Measurements from ENCODE around the gene MAP3K7CL.

Gene MAP3K7CL

DNA sequence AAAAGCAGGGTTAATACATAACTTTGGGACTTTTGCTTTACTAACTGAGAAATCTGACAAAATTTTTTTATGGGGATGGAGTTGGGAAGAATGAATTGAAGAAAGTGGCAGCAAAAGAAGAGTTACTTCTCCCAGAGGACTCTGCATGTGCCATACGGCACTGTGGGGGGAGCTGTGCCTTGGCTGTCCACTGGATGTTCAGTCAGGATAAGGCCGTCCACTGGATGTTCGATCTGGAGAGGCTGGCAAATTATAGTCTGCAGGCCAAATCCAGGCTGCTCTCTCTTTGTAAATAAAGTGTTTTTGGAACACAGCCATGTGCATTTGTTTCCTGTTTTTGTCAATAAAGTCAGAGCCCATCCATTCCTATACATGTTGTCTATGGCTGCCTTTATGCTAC is 4.5 kb upstream of the MAP3K7CL start:
- ChIA-PET POLR2A (no interaction called here), CTCF (interaction anchor here (1.2 to 1.9 kb wide), 3 partner anchors 10 to 30 kb away, joined by 3 to 5 read pairs (median 3); no protein-coding TSS in a partner anchor)
- DNase-seq (ENCODE audit: extremely low spot score), result no peak
- TF ChIP-seq, protein P1, sequence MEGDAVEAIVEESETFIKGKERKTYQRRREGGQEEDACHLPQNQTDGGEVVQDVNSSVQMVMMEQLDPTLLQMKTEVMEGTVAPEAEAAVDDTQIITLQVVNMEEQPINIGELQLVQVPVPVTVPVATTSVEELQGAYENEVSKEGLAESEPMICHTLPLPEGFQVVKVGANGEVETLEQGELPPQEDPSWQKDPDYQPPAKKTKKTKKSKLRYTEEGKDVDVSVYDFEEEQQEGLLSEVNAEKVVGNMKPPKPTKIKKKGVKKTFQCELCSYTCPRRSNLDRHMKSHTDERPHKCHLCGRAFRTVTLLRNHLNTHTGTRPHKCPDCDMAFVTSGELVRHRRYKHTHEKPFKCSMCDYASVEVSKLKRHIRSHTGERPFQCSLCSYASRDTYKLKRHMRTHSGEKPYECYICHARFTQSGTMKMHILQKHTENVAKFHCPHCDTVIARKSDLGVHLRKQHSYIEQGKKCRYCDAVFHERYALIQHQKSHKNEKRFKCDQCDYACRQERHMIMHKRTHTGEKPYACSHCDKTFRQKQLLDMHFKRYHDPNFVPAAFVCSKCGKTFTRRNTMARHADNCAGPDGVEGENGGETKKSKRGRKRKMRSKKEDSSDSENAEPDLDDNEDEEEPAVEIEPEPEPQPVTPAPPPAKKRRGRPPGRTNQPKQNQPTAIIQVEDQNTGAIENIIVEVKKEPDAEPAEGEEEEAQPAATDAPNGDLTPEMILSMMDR (IDR thresholded peaks at IDR 0.05; ENCODE audit: control extremely low read depth, extremely low read depth, low read depth, missing control alignments), result no peak

DNA sequence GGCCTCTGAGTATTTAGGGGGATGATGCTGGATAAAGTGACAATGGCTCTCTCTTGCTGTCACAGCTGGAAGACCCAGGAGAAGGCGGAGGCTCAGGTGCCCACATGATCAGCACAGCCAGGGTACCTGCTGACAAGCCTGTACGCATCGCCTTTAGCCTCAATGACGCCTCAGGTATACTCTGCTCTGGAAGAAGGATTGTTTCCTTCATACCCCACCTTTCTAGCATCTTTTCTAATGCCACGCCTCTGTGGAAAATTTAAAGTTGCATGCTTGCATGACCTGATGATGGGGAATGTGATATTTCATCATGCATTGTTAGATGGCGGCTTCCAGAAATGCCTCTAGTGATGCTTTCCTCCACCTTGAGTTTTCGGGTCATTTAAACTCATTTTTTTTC is 2.8 kb downstream of the MAP3K7CL start:
- POLR2A ChIA-PET, result no interaction called here
- TF ChIP-seq, protein P1 (IDR thresholded peaks at IDR 0.05; ENCODE audit: control extremely low read depth, extremely low read depth, low read depth, missing control alignments), result no peak
- DNase-seq (ENCODE audit: extremely low spot score), result no peak
- CTCF ChIA-PET, result no interaction called here

DNA sequence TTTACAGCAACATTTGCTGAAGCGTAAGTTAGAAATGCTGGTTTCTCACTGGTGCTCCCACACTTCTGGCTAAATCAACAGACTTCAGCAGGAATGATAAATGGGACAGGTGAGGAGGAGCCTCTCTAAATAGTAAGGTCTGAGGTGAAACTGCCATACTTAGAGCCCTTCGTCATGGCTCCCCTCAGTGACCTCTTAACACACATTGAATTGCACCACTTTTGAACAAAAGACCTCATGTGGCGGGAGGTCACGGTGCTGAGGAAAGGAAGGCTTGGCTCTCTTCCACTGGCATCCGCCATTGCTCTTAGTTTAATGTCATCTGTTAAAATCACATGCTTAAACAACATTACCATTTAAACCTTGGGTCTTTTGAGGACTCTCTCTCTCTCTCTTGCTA is 3.4 kb downstream of the MAP3K7CL start:
- ChIA-PET POLR2A (interaction anchor here (0.5 kb wide), 1 partner anchor 11 kb away, joined by 6 read pairs; no protein-coding TSS in a partner anchor), CTCF (no interaction called here)

DNA sequence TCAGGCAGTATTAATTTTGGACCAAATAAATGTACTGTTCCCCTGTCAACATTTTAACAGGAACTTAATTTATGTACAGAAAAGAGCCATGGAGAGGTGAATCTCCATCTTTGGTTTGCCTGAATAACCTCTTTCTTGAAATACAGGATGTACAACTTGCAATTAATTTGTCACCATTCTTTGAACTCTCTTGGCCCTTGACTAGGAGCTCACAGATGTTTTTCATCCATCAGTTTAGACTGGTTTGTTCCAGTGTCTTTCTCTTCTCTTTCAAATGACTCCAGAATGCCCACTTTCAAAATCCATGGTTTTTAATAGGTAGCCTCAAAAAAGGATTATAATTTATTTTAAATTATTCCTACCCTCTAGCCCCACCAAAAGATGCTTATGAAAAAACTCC is 5.0 kb downstream of the MAP3K7CL start:
- POLR2A ChIA-PET, result no interaction called here
- DNase-seq (ENCODE audit: extremely low spot score), result no peak

More for the DNA sequence above, 3.4 kb downstream of the MAP3K7CL start:
- TF ChIP-seq, protein P1 (IDR thresholded peaks at IDR 0.05; ENCODE audit: control extremely low read depth, extremely low read depth, low read depth, missing control alignments), result no peak
- DNase-seq (ENCODE audit: extremely low spot score), result no peak

DNA sequence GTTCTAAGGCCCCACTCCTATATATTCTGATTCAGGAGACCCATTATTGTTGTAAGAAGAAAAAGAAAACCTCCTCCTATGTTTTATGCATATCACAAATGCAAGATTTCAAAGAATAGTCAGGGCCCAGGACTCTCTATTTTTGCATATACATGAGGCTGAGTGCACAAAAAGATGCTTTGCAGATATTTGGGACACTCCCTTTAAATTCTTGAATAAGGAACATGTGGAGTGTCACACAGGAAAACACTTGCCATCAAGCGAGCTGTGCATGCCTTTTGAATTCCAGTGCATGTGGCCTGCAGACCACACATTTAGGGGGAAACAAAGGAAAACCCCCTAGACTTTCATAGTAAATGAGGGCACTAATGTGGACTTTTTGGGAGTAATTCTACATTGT is 5.6 kb downstream of the MAP3K7CL start:
- POLR2A ChIA-PET, result no interaction called here
- CTCF ChIA-PET, result no interaction called here
- TF ChIP-seq, protein P1 (IDR thresholded peaks at IDR 0.05; ENCODE audit: control extremely low read depth, extremely low read depth, low read depth, missing control alignments), result no peak
- no peak for DNase-seq (ENCODE audit: extremely low spot score)

More for the DNA sequence above, 5.0 kb downstream of the MAP3K7CL start:
- CTCF ChIA-PET, result no interaction called here
- TF ChIP-seq, protein P1 (IDR thresholded peaks at IDR 0.05; ENCODE audit: control extremely low read depth, extremely low read depth, low read depth, missing control alignments), result no peak

DNA sequence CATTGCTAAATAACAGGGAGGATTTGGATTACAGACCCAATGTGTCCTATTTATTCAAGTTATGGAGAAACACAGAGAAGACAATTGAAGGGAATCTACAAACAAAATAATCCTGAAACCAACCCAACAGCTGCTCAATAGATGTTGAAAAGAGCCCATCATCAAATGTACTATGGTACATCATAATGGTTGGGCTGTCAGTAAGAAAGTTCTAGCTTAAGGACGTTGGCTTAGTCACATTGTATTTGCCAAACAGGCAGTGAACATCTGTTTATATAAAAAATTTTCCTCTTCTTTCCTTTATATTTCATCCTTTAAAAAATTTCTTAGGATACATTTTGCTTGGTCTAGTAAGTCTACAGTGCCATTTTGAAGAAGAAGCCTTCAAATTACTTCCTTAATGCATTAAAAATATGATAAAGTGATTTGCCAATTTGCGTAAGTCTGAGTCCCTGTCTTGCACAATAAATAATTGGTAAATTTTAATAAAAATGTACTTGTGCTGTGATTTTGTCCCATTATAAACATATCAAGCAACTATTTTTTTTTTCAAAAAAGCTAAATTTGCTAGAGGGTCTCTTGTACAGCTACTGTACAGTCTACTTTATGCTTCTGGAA is 14.4 kb downstream of the MAP3K7CL start:
- ChIA-PET POLR2A (no interaction called here), CTCF (interaction anchor here (1.2 to 1.4 kb wide), 2 partner anchors 9 to 232 kb away, joined by 4 read pairs; no protein-coding TSS in a partner anchor)
- DNase-seq (ENCODE audit: extremely low spot score), result no peak
- TF ChIP-seq, protein P1 (IDR thresholded peaks at IDR 0.05; ENCODE audit: control extremely low read depth, extremely low read depth, low read depth, missing control alignments), result no peak

All from GM10248 (cell line).